Measurements from ENCODE around the gene CASQ2.

The CASQ2 gene

GRCh38 chr1:115727706-115728249, 40.7 kb downstream of the CASQ2 start:
- DNase-seq (ENCODE audit: low read depth) = no peak

GRCh38 chr1:115726570-115726969, 41.9 kb downstream of the CASQ2 start:
- no peak for DNase-seq (ENCODE audit: low read depth)

GRCh38 chr1:115726161-115726560, 42.4 kb downstream of the CASQ2 start:
- DNase-seq (ENCODE audit: low read depth) = no peak

- DNase-seq (ENCODE audit: low read depth) = no peak
Measured at GRCh38 chr1:115725600-115725999, 42.9 kb downstream of the CASQ2 start.

- no peak for DNase-seq (ENCODE audit: low read depth)
Measured at GRCh38 chr1:115723756-115724155, 44.8 kb downstream of the CASQ2 start.

- no peak for DNase-seq (ENCODE audit: low read depth)
Measured at GRCh38 chr1:115722221-115722620, 46.3 kb downstream of the CASQ2 start.

- no peak for DNase-seq (ENCODE audit: low read depth)
Measured at GRCh38 chr1:115719285-115719684, 49.2 kb downstream of the CASQ2 start.

GRCh38 chr1:115718011-115718754, 50.3 kb downstream of the CASQ2 start:
- no peak for DNase-seq (ENCODE audit: low read depth)

GRCh38 chr1:115717541-115717940, 51.0 kb downstream of the CASQ2 start:
- DNase-seq (ENCODE audit: low read depth) = peak; percentile 6

GRCh38 chr1:115714572-115715141, 53.9 kb downstream of the CASQ2 start:
- DNase-seq (ENCODE audit: low read depth) = no peak

- no peak for DNase-seq (ENCODE audit: low read depth)
Measured at GRCh38 chr1:115713906-115714305, 54.6 kb downstream of the CASQ2 start.

- DNase-seq (ENCODE audit: low read depth) = no peak
Measured at GRCh38 chr1:115712911-115713609, 55.5 kb downstream of the CASQ2 start.

- DNase-seq (ENCODE audit: low read depth) = no peak
Measured at GRCh38 chr1:115710859-115711624, 57.5 kb downstream of the CASQ2 start.

GRCh38 chr1:115706587-115707425, 61.7 kb downstream of the CASQ2 start:
- no peak for DNase-seq (ENCODE audit: low read depth)

GRCh38 chr1:115705963-115706362, 62.6 kb downstream of the CASQ2 start:
- DNase-seq (ENCODE audit: low read depth) = no peak

- no peak for DNase-seq (ENCODE audit: low read depth)
Measured at GRCh38 chr1:115705085-115705951, 63.2 kb downstream of the CASQ2 start.

GRCh38 chr1:115702959-115703358, 65.6 kb downstream of the CASQ2 start:
- no peak for DNase-seq (ENCODE audit: low read depth)

GRCh38 chr1:115701090-115701489, 67.4 kb downstream of the CASQ2 start:
- no peak for DNase-seq (ENCODE audit: low read depth)

- DNase-seq (ENCODE audit: low read depth) = no peak
Measured at GRCh38 chr1:115697619-115698018, 70.9 kb downstream of the CASQ2 start.

- DNase-seq (ENCODE audit: low read depth) = no peak
Measured at GRCh38 chr1:115694805-115695204, 73.7 kb downstream of the CASQ2 start.
